ENCODE measurements around the gene RPS6KB2.

Gene RPS6KB2

DNA sequence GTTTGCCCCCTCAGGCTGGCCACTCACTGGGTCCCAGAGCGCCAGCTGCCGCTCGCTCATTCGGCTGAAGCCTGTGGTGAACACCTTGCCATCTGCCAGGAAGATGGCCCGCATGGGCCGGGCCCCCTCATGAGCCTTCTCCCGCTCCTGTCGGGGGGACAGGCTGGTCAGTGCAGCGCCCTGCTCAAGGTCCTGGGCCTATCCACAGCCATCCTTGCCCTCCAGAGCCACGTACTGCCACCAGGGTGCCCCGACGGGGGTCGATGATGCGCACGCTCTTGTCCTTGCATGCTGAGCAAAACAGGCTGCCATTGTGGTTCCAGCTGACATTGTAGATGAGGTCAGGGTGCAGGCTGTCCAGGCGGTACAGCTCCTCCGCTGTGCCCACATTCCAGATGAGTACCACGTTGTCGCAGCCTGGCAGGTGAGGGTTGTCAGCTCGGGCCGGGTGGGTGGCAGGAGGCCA lies 12.8 kb downstream of the RPS6KB2 start:
- peaks cover 1 to 80% (median 71%) of the 10 kb centered on the region in 4 experiments for H3K4me1 ChIP-seq (ENCODE audit: control extremely low read depth in 1 of 4, control insufficient read depth in 4 of 4, insufficient read depth in 4 of 4, low read length in 3 of 4)
- ChIA-PET POLR2A (interaction anchor here (1.4 kb wide), 1 partner anchor 40 kb away, joined by 6 read pairs; the partner anchor contains the start of gene PPP1CA), CTCF (interaction anchor here (0.6 to 2.1 kb wide), 7 partner anchors 9 to 64 kb away, joined by 3 to 11 read pairs (median 3); partner anchors contain the start of genes PITPNM1, PPP1CA, RAD9A and RPS6KB2)
- H3K27ac ChIP-seq (ENCODE audit: insufficient read depth in 1 of 2, low read depth in 1 of 2, low read length in 2 of 2, poor library complexity in 1 of 2, severe bottlenecking in 2 of 2): no peak overlapping the region
- no peak overlapping the region for H3K4me3 ChIP-seq (ENCODE audit: control insufficient read depth in 1 of 7, extremely low read depth in 1 of 7, insufficient read depth in 4 of 7, low read depth in 2 of 7, low read length in 6 of 7)
- peaks cover 0 to 29% (median 0%) of the 10 kb centered on the region in 4 experiments for H3K36me3 ChIP-seq (ENCODE audit: control insufficient read depth in 4 of 4, insufficient read depth in 4 of 4, low read length in 3 of 4)
- no peaks in the 10 kb centered on the region for H3K27me3 ChIP-seq (replicated peaks in 2 of 5; ENCODE audit: control insufficient read depth in 4 of 5, insufficient read depth in 5 of 5, low read length in 4 of 5)
- WGBS (ENCODE audit: insufficient coverage): 85% methylated on average over 19 of the region's 21 CpGs
- H3K9me3 ChIP-seq (ENCODE audit: control extremely low read depth in 1 of 5, control insufficient read depth in 4 of 5, insufficient read depth in 2 of 5, low read depth in 1 of 5, low read length in 4 of 5): no peaks in the 10 kb centered on the region
- no peak for DNase-seq

DNA sequence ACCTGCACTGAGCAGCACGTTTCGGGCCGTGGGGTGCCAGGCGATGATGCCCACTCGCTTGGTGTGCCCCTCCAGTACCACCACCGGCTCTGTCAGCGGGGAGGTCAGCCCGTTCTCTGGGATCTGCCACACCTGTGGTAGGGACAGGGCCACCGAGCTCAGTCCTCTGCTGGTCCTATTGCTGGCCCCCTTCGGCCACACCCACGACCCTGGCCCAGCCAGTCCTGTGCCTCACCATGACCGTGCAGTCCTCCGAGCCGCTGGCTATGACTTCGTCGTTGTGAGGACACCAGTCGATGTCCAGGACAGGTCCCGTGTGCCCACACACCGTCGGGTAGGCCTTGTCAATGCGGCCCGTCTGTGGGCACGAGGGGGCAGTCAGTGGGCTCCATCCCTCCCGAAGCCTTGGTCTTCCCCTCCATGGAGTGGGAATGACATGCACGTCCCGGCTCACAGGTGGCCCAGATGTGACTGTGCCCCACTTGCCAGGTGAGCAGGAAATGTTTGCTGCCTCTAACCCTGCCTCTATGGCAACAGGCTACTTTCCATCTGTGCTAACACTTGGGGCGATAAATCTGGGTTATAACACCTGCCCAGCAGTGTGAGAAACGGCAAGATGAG lies 13.5 kb downstream of the RPS6KB2 start:
- POLR2A ChIA-PET: no interaction called here
- Histone ChIP-seq H3K36me3 (ENCODE audit: control insufficient read depth in 4 of 4, insufficient read depth in 4 of 4, low read length in 3 of 4) (peaks cover 0 to 25% (median 0%) of the 10 kb centered on the region in 4 experiments), H3K4me3 (ENCODE audit: control insufficient read depth in 1 of 7, extremely low read depth in 1 of 7, insufficient read depth in 4 of 7, low read depth in 2 of 7, low read length in 6 of 7) (no peak overlapping the region), H3K4me1 (ENCODE audit: control extremely low read depth in 1 of 4, control insufficient read depth in 4 of 4, insufficient read depth in 4 of 4, low read length in 3 of 4) (peaks cover 1 to 73% (median 65%) of the 10 kb centered on the region in 4 experiments), H3K27me3 (replicated peaks in 2 of 5; ENCODE audit: control insufficient read depth in 4 of 5, insufficient read depth in 5 of 5, low read length in 4 of 5) (no peaks in the 10 kb centered on the region), H3K9me3 (ENCODE audit: control extremely low read depth in 1 of 5, control insufficient read depth in 4 of 5, insufficient read depth in 2 of 5, low read depth in 1 of 5, low read length in 4 of 5) (no peaks in the 10 kb centered on the region), H3K27ac (ENCODE audit: insufficient read depth in 1 of 2, low read depth in 1 of 2, low read length in 2 of 2, poor library complexity in 1 of 2, severe bottlenecking in 2 of 2) (no peak overlapping the region)
- CTCF ChIA-PET: interaction anchor here (1.2 to 2.1 kb wide), 4 partner anchors 13 to 51 kb away, joined by 3 to 11 read pairs (median 3); partner anchors contain the start of genes PPP1CA, RAD9A and RPS6KB2
- no peak for DNase-seq
- 93% methylated on average over 28 of the region's 28 CpGs for WGBS (ENCODE audit: insufficient coverage)

DNA sequence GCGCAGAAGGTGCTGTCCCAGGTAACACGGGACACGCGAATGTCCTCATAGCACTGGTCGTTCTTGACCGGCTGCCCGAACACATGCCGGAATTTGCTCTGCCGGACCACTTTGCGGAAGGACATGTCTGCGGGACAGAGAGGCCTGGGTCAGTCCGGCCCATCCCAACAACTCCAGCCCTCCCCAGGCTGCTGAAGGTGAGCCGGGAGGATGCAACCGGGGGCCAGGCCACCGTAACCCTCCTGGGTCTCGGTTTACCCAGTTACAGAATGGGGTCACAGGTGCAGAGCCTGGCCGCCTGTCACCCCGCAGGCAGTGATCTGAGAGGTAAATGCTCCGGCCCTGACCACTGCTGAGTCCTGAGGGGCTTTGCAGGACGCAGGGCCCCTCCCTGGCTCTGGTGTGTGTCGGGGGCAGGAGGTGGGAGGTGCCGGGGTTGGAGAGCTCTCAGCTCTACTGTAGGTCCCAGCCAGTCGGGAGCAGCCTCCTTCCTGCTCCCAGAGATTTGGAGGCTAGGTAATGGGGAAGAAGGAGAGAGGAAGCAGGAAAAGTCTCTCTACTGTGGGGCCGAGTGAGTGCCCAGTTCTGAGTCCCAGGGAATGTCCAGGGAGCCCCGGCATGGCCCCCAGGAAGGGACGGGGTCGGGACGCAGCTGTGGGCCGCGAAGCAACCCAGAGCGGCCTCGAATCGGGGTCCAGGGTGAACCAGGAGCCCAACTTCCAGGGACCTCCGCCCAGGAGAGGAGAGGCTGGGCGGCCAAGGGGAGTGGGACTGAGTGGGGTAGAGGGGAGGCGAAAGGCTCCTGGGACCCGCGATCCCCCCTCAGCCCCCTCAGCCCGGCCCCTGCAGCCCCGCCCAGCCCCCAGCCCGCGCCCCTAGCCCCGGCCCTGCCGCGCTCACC lies 14.5 kb downstream of the RPS6KB2 start:
- Histone ChIP-seq H3K9me3 (ENCODE audit: control extremely low read depth in 1 of 5, control insufficient read depth in 4 of 5, insufficient read depth in 2 of 5, low read depth in 1 of 5, low read length in 4 of 5) (no peaks in the 10 kb centered on the region), H3K4me1 (ENCODE audit: control extremely low read depth in 1 of 4, control insufficient read depth in 4 of 4, insufficient read depth in 4 of 4, low read length in 3 of 4) (peaks cover 0 to 66% (median 58%) of the 10 kb centered on the region in 4 experiments), H3K36me3 (ENCODE audit: control insufficient read depth in 4 of 4, insufficient read depth in 4 of 4, low read length in 3 of 4) (peaks cover 0 to 22% (median 0%) of the 10 kb centered on the region in 4 experiments), H3K27ac (ENCODE audit: insufficient read depth in 1 of 2, low read depth in 1 of 2, low read length in 2 of 2, poor library complexity in 1 of 2, severe bottlenecking in 2 of 2) (peak overlapping the region in 1 of 2 experiments; percentile 66), H3K27me3 (replicated peaks in 2 of 5; ENCODE audit: control insufficient read depth in 4 of 5, insufficient read depth in 5 of 5, low read length in 4 of 5) (no peaks in the 10 kb centered on the region), H3K4me3 (ENCODE audit: control insufficient read depth in 1 of 7, extremely low read depth in 1 of 7, insufficient read depth in 4 of 7, low read depth in 2 of 7, low read length in 6 of 7) (peak overlapping the region in 4 of 7 experiments; percentile 27 to 75 (median 64))
- DNase-seq: no peak
- ChIA-PET CTCF (no interaction called here), POLR2A (no interaction called here)
- 74% methylated on average over 30 of the region's 45 CpGs for WGBS (ENCODE audit: insufficient coverage)

DNA sequence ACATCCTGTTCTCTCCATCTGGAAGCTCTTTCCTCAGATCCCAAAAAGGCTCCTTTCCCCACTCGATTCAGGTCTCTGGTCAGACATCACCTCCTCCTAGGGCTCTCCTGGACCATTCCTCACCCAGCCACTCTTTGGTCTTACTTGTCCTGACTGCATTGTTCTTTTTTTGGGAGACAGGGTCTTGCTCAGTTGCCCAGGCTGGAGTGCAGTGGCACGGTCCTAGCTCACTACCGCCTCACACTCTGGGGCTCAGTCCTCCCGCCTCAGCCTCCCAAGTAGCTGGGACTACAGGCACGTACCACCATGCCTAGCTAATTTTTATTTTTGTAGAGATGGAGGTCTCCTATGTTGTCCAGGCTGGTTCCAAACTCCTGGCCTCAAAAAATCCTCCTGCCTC lies 17.2 kb downstream of the RPS6KB2 start:
- Histone ChIP-seq H3K36me3 (ENCODE audit: control insufficient read depth in 4 of 4, insufficient read depth in 4 of 4, low read length in 3 of 4) (peaks cover 0 to 8% (median 0%) of the 10 kb centered on the region in 4 experiments), H3K4me3 (ENCODE audit: control insufficient read depth in 1 of 7, extremely low read depth in 1 of 7, insufficient read depth in 4 of 7, low read depth in 2 of 7, low read length in 6 of 7) (peak overlapping the region in 1 of 7 experiments; percentile 68), H3K27me3 (replicated peaks in 2 of 5; ENCODE audit: control insufficient read depth in 4 of 5, insufficient read depth in 5 of 5, low read length in 4 of 5) (no peaks in the 10 kb centered on the region), H3K4me1 (ENCODE audit: control extremely low read depth in 1 of 4, control insufficient read depth in 4 of 4, insufficient read depth in 4 of 4, low read length in 3 of 4) (peaks cover 0 to 54% (median 42%) of the 10 kb centered on the region in 4 experiments), H3K27ac (ENCODE audit: insufficient read depth in 1 of 2, low read depth in 1 of 2, low read length in 2 of 2, poor library complexity in 1 of 2, severe bottlenecking in 2 of 2) (no peak overlapping the region), H3K9me3 (ENCODE audit: control extremely low read depth in 1 of 5, control insufficient read depth in 4 of 5, insufficient read depth in 2 of 5, low read depth in 1 of 5, low read length in 4 of 5) (no peaks in the 10 kb centered on the region)
- ChIA-PET CTCF (no interaction called here), POLR2A (no interaction called here)
- 93% methylated on average over 3 of the region's 5 CpGs for WGBS (ENCODE audit: insufficient coverage)
- no peak for DNase-seq

DNA sequence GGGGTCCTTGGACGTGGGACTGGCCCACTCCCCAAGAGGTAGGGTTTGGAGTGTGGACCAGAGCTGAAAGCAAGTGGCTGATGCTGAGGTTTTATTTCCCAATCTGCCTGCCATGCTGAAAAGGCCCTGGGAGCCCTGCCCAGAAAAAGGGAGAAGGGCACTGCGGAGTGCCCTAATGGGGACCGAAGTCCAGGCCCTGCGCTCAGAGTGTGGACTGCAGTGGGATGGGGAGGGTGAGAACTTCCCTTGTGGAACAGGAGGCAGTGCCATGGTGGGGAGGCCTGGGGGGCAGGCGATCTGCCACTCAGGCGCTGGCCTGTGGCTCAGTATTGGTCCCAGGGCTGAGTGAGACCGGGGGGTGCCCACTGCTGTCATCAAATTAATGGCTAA lies 19.9 kb downstream of the RPS6KB2 start:
- Histone ChIP-seq H3K36me3 (ENCODE audit: control insufficient read depth in 4 of 4, insufficient read depth in 4 of 4, low read length in 3 of 4) (no peaks in the 10 kb centered on the region), H3K27me3 (replicated peaks in 2 of 5; ENCODE audit: control insufficient read depth in 4 of 5, insufficient read depth in 5 of 5, low read length in 4 of 5) (no peaks in the 10 kb centered on the region), H3K27ac (ENCODE audit: insufficient read depth in 1 of 2, low read depth in 1 of 2, low read length in 2 of 2, poor library complexity in 1 of 2, severe bottlenecking in 2 of 2) (no peak overlapping the region), H3K4me3 (ENCODE audit: control insufficient read depth in 1 of 7, extremely low read depth in 1 of 7, insufficient read depth in 4 of 7, low read depth in 2 of 7, low read length in 6 of 7) (no peak overlapping the region), H3K4me1 (ENCODE audit: control extremely low read depth in 1 of 4, control insufficient read depth in 4 of 4, insufficient read depth in 4 of 4, low read length in 3 of 4) (peaks cover 0 to 38% (median 32%) of the 10 kb centered on the region in 4 experiments), H3K9me3 (ENCODE audit: control extremely low read depth in 1 of 5, control insufficient read depth in 4 of 5, insufficient read depth in 2 of 5, low read depth in 1 of 5, low read length in 4 of 5) (no peaks in the 10 kb centered on the region)
- no peak for DNase-seq
- ChIA-PET CTCF (interaction anchor here (1.5 kb wide), 1 partner anchor 20 kb away, joined by 4 read pairs; no protein-coding TSS in a partner anchor), POLR2A (no interaction called here)
- WGBS (ENCODE audit: insufficient coverage): 98% methylated on average over 7 of the region's 7 CpGs

DNA sequence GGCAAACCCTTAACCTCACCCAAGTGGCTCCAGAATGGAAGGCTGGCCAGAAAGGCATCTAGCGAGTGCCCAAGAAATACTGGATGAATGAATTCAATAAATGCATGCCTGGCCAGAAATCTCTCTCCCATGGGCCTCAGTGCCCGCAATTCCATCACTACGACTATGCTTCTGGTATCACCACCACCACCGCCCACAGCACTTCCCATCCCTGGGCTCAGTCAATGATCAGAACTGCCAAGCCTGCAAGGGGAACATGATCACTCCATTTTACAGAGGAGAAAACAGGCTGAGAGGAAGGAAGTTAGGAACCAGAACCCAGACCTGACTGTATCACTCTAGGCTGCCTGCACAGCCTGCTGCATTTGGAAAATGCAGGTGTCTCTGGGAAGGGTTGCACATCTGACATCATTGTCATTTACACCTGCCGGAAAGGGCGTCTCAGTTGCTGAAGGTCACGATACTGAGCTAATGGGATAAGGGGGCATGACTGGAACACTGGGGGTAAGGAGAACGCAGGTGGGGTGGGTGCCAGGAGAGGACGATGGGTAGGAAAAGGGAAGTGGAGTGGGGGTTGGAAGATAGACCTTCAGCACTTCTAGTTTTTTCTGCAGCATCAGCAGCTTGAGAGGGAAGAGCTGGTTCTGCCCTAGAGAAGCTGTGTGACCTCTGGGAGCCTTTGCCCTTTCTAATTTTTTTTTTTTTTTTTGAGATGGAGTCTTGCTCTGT lies 21.0 kb downstream of the RPS6KB2 start:
- Histone ChIP-seq H3K9me3 (ENCODE audit: control extremely low read depth in 1 of 5, control insufficient read depth in 4 of 5, insufficient read depth in 2 of 5, low read depth in 1 of 5, low read length in 4 of 5) (no peaks in the 10 kb centered on the region), H3K36me3 (ENCODE audit: control insufficient read depth in 4 of 4, insufficient read depth in 4 of 4, low read length in 3 of 4) (no peaks in the 10 kb centered on the region), H3K4me1 (ENCODE audit: control extremely low read depth in 1 of 4, control insufficient read depth in 4 of 4, insufficient read depth in 4 of 4, low read length in 3 of 4) (peaks cover 0 to 34% (median 26%) of the 10 kb centered on the region in 4 experiments), H3K27ac (ENCODE audit: insufficient read depth in 1 of 2, low read depth in 1 of 2, low read length in 2 of 2, poor library complexity in 1 of 2, severe bottlenecking in 2 of 2) (no peak overlapping the region), H3K27me3 (replicated peaks in 2 of 5; ENCODE audit: control insufficient read depth in 4 of 5, insufficient read depth in 5 of 5, low read length in 4 of 5) (no peaks in the 10 kb centered on the region), H3K4me3 (ENCODE audit: control insufficient read depth in 1 of 7, extremely low read depth in 1 of 7, insufficient read depth in 4 of 7, low read depth in 2 of 7, low read length in 6 of 7) (no peak overlapping the region)
- POLR2A ChIA-PET: interaction anchor here (1.2 kb wide), 1 partner anchor 12 kb away, joined by 9 read pairs; the partner anchor contains the start of gene PTPRCAP
- peak in 1 of 3 donors; percentile 24 for DNase-seq
- CTCF ChIA-PET: interaction anchor here (1.3 to 2.5 kb wide), 5 partner anchors 8 to 98 kb away, joined by 3 to 8 read pairs (median 4); partner anchors contain the start of gene PPP1CA
- WGBS (ENCODE audit: insufficient coverage): 65% methylated on average over 7 of the region's 9 CpGs

Data from common myeloid progenitor, CD34-positive (primary cell).